Mesothelial cell of epicardium (in vitro differentiated cells): ENCODE measurements around the gene RAD51B. TPM values are rescaled to one million over a fixed set of nuclear protein-coding genes. Genes with fewer than 3 reads are reported as not detected.

Experiments used
- DNase-seq, 2 experiments: peaks; one replicate each; pipeline ENCODE4 v3.0.0; 2021; ENCODE audit warnings: low spot score in 2 of 2; ENCODE audit not compliant: unreplicated experiment in 2 of 2
- H3K27ac Mint-ChIP-seq: 2 replicates; pipeline ENCODE4 v1.8.0; 2021; ENCODE audit warnings: mixed read lengths
- H3K27me3 Mint-ChIP-seq: 2 replicates; pipeline ENCODE4 v1.8.0; 2021; ENCODE audit warnings: low read depth, mixed read lengths
- H3K36me3 Mint-ChIP-seq: 2 replicates; pipeline ENCODE4 v1.8.0; 2021; ENCODE audit warnings: mixed read lengths
- H3K4me1 Mint-ChIP-seq: 2 replicates; pipeline ENCODE4 v1.8.0; 2021; ENCODE audit warnings: mixed read lengths
- H3K4me3 Mint-ChIP-seq: 2 replicates; pipeline ENCODE4 v1.8.0; 2021; ENCODE audit warnings: mild to moderate bottlenecking, moderate library complexity, mixed read lengths
- H3K9me3 Mint-ChIP-seq: 2 replicates; pipeline ENCODE4 v1.8.0; 2021; ENCODE audit warnings: mixed read lengths
- total RNA-seq: library from RNA; stranded (reverse); gene quantifications from 3 replicates; pipeline ENCODE4 v1.2.1, GENCODE V29; 2021
- TF ChIP-seq, protein P1 (sequence below): fragments of 200-600 bp; sonication (generic); IDR thresholded peaks from one replicate; pipeline ENCODE4 v1.5.0; 2021; ENCODE audit warnings: antibody characterized with exemption; ENCODE audit not compliant: unreplicated experiment

The RAD51B gene
- total RNA-seq, 1 donor from 2014 or later, result 34.7 TPM

DNA sequence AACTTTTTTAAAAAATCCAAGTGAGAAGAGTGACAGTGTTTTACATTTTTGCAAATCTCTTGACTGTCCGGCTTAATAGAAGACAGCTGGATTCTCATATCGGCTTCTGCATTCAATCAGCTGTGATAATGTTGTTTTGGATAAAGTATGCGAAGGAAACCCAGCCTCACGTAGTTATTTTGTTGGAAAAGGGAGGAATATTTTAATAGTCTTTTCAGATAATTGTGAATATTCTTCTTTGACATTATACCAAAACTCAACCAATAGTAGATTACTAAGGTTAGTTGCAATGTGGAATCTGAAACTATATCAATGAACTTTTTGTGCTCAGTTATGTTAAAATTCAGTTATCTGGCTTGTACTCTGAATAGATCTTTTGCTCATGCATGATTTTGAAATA lies 696.8 kb downstream of the RAD51B start:
- TF ChIP-seq, protein P1, sequence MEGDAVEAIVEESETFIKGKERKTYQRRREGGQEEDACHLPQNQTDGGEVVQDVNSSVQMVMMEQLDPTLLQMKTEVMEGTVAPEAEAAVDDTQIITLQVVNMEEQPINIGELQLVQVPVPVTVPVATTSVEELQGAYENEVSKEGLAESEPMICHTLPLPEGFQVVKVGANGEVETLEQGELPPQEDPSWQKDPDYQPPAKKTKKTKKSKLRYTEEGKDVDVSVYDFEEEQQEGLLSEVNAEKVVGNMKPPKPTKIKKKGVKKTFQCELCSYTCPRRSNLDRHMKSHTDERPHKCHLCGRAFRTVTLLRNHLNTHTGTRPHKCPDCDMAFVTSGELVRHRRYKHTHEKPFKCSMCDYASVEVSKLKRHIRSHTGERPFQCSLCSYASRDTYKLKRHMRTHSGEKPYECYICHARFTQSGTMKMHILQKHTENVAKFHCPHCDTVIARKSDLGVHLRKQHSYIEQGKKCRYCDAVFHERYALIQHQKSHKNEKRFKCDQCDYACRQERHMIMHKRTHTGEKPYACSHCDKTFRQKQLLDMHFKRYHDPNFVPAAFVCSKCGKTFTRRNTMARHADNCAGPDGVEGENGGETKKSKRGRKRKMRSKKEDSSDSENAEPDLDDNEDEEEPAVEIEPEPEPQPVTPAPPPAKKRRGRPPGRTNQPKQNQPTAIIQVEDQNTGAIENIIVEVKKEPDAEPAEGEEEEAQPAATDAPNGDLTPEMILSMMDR, result no peak
- Mint-ChIP-seq H3K36me3 (no peaks in the 10 kb centered on the region), H3K27ac (peak overlapping the region; percentile 80), H3K4me3 (no peak overlapping the region), H3K4me1 (peaks cover 73% of the 10 kb centered on the region), H3K9me3 (no peaks in the 10 kb centered on the region), H3K27me3 (no peaks in the 10 kb centered on the region)
- DNase-seq, result no peak

DNA sequence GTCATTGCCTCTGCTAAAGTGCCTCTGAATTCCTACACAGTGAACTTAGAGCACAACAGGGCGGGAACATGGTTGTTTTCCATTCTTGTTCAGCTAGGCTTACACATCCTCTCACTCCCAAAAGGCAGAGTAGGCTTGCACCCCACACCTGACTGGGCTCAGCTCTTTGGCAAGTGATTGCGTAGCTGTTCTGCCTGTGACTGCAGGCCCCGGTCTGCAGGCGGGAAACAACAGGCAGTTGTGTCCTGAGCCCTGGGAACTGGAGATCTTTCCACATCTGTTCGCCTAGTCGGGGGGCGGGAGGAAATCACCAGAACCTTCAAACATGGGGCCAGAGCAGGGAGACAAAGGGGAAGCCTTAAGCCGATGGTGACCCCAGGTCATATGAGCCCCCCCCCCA lies 698.6 kb downstream of the RAD51B start:
- peaks cover 73% of the 10 kb centered on the region for H3K4me1 Mint-ChIP-seq
- no peaks in the 10 kb centered on the region for H3K36me3 Mint-ChIP-seq
- H3K4me3 Mint-ChIP-seq, result no peak overlapping the region
- no peak for DNase-seq
- TF ChIP-seq, protein P1, result no peak
- peak overlapping the region; percentile 66 for H3K27ac Mint-ChIP-seq
- no peaks in the 10 kb centered on the region for H3K27me3 Mint-ChIP-seq
- no peaks in the 10 kb centered on the region for H3K9me3 Mint-ChIP-seq

DNA sequence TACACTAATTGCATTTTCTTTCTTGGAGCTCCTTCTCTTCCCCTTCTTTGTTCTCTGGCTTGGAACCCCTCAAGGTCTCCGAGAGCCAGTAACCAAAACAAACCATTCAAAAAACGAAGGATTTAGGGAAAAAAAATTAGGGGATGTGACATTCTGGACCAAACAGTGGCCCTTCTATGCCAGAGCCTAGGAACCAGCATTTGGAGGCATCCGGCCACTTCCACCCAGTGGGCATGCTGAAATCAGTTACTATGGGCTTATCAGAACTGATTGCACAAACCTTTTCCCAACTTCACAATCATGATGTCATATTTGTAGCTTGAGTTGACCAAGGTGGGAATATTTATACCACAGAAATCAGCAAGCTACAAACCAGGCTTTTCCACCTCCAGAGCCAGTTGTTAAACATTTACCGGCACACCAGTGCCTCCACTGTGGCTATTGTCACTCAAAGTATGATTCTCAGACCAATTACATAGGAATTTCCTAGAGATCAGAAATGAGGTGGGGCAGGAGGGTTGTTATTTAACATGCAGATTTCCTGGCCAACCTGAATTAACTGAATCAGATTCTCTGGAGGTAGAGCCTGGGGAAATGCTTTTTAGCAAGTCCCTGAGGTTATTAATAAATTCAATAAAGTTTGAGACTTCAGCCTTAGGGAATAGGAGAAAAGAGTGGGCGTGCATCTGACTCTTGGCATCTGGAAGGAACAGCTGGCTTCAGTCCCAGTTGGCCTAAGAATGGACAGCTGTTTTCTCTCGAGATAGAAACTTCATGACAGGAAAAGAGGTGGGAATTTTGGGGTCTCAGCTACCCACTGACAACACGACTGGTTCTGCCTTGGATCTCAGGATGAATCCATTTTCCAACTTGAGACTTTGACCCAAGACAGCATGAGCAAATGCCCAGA lies 699.4 kb downstream of the RAD51B start:
- peak overlapping the region; percentile 86 for H3K27ac Mint-ChIP-seq
- DNase-seq, result no peak
- H3K4me1 Mint-ChIP-seq, result peaks cover 73% of the 10 kb centered on the region
- no peak overlapping the region for H3K4me3 Mint-ChIP-seq
- TF ChIP-seq, protein P1, result no peak
- no peaks in the 10 kb centered on the region for H3K36me3 Mint-ChIP-seq
- H3K9me3 Mint-ChIP-seq, result no peaks in the 10 kb centered on the region
- H3K27me3 Mint-ChIP-seq, result no peaks in the 10 kb centered on the region

DNA sequence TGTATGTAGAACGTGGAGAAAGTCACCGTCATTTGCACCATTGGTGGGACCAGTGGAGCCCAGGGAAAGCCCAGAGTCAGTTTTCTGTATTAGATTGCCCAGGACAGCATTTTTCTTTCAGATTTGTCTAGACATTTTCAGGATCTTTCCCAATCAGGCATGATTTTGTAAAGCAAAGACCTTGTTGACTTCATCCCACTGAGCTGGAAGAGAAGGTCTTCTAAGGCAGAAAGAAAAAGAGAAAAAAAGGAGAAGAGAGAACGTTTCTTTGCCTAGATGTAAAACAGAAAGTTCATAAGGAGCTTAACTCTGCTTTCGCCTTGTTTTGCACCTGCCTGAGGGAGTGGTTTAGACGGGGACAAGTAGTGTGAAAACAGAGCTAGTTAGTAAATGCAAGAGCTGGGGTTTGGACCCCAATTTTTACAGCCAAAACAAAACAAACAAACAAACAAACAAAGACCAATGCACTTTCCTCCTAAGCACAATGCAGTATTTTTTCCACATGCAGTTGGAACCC lies 700.1 kb downstream of the RAD51B start:
- TF ChIP-seq, protein P1, result no peak
- Mint-ChIP-seq H3K36me3 (peaks cover 3% of the 10 kb centered on the region), H3K4me3 (no peak overlapping the region), H3K27me3 (no peaks in the 10 kb centered on the region), H3K4me1 (peaks cover 73% of the 10 kb centered on the region), H3K27ac (peak overlapping the region; percentile 86), H3K9me3 (peaks cover 3% of the 10 kb centered on the region)
- no peak for DNase-seq

DNA sequence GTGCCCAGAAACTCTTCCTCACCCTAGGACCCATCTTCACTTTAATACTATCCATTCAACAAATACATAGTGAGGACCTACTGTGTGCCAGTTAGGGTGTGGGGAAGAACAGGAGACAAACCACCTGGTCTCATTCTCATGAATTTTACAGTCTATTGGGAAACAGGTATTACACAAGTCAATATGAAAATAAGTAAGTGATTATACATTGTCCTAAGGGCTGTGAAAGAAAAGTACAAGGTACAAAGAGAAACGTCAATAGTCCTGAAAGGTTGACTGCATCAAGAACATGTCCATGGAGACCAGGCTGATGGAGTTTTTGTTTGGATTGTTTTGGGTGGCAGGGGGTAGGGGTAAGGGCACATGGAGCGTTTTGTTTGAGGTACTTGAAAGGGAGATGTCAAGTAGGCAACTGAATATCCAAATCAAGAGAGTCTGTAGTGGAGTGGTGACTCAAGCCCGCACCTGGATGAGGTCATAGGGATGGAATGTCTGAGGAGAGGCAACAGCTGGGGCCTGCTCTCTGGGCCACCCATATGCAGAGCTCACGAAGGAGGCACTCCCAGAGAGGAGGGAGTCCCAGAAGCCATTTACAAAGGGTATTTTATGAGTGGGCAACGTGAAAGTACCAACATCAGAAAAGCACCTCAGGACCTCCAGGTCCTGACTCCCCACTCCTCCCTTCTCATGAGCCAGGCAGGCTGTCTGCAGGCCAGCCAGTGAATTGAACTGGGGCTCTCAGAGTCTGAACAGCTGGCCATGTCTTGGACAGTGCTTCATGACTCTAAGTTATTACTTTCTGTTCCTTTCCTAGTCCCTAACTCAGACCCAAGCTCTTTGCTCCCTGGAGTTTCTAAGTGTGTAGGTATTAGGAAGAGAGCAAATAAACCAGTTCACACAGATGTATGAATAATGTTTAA lies 701.3 kb downstream of the RAD51B start:
- no peak overlapping the region for H3K4me3 Mint-ChIP-seq
- H3K27ac Mint-ChIP-seq, result peak overlapping the region; percentile 97
- H3K9me3 Mint-ChIP-seq, result peaks cover 7% of the 10 kb centered on the region
- peaks cover 7% of the 10 kb centered on the region for H3K36me3 Mint-ChIP-seq
- peaks cover 71% of the 10 kb centered on the region for H3K4me1 Mint-ChIP-seq
- no peak for DNase-seq
- no peaks in the 10 kb centered on the region for H3K27me3 Mint-ChIP-seq
- TF ChIP-seq, protein P1, result no peak
